GM23248 (cell line): ENCODE results near the gene MBNL3. TPM values are rescaled to one million over a fixed set of nuclear protein-coding genes. Genes with fewer than 3 reads are reported as not detected.

Experiments
- DNase-seq: peaks from one replicate; pipeline ENCODE4 v3.0.0-alpha.2; 2015
- H2AFZ ChIP-seq: fragments of 200-600 bp; sonication (generic); 2 replicates; pipeline ENCODE4 v1.6.1; 2016; ENCODE audit warnings: antibody characterized with exemption
- H3F3A ChIP-seq: fragments of 200-600 bp; sonication (generic); 2 replicates; pipeline ENCODE4 v1.6.1; 2016; ENCODE audit warnings: mild to moderate bottlenecking, antibody characterized with exemption, mixed run types; ENCODE audit not compliant: insufficient read depth
- H3K27ac ChIP-seq: fragments of 200-600 bp; sonication (generic); 2 replicates; pipeline ENCODE4 v1.5.1; 2016; ENCODE audit warnings: mild to moderate bottlenecking
- H3K27me3 ChIP-seq: fragments of 200-600 bp; sonication (generic); replicated peaks from 2 replicates; pipeline ENCODE4 v1.6.1; 2016; ENCODE audit warnings: mild to moderate bottlenecking; ENCODE audit not compliant: insufficient read depth
- H3K36me3 ChIP-seq: fragments of 200-600 bp; sonication (generic); 2 replicates; pipeline ENCODE4 v1.6.1; 2016; ENCODE audit warnings: low read depth, mild to moderate bottlenecking
- H3K4me1 ChIP-seq: fragments of 200-600 bp; sonication (generic); 2 replicates; pipeline ENCODE4 v1.6.1; 2016; ENCODE audit warnings: mild to moderate bottlenecking; ENCODE audit not compliant: insufficient read depth
- H3K4me2 ChIP-seq: fragments of 200-600 bp; sonication (generic); one replicate; pipeline ENCODE4 v1.6.1; 2016; ENCODE audit warnings: mild to moderate bottlenecking; ENCODE audit not compliant: unreplicated experiment
- H3K4me3 ChIP-seq: fragments of 200-600 bp; sonication (generic); 2 replicates; pipeline ENCODE4 v1.5.1; 2016; ENCODE audit warnings: mild to moderate bottlenecking
- H3K79me2 ChIP-seq: fragments of 200-600 bp; sonication (generic); 2 replicates; pipeline ENCODE4 v1.6.1; 2016; ENCODE audit warnings: mild to moderate bottlenecking; ENCODE audit not compliant: insufficient read depth
- H3K9ac ChIP-seq: fragments of 200-600 bp; sonication (generic); 2 replicates; pipeline ENCODE4 v1.6.1; 2016; ENCODE audit warnings: mild to moderate bottlenecking
- H3K9me2 ChIP-seq: fragments of 200-600 bp; sonication (generic); 2 replicates; pipeline ENCODE4 v1.6.1; 2016; ENCODE audit warnings: mixed run types, mild to moderate bottlenecking, moderate library complexity; ENCODE audit not compliant: insufficient read depth
- H3K9me3 ChIP-seq: fragments of 200-600 bp; sonication (generic); one replicate; pipeline ENCODE4 v1.6.1; 2017; ENCODE audit warnings: low read depth
- H4K20me1 ChIP-seq: fragments of 200-600 bp; sonication (generic); 2 replicates; pipeline ENCODE4 v1.6.0; 2016; ENCODE audit not compliant: insufficient read depth
- EZH2 ChIP-seq: fragments of 200-600 bp; sonication (generic); IDR thresholded peaks from 2 replicates; pipeline ENCODE4 v1.6.1; 2018; ENCODE audit warnings: antibody characterized with exemption, mild to moderate bottlenecking; ENCODE audit not compliant: insufficient read depth, poor library complexity, severe bottlenecking
- EZH2phosphoT487 ChIP-seq: fragments of 200-600 bp; sonication (generic); IDR thresholded peaks from 2 replicates; pipeline ENCODE4 v1.6.1; 2018; ENCODE audit warnings: antibody characterized with exemption, moderate library complexity, mild to moderate bottlenecking, low read depth; ENCODE audit not compliant: insufficient read depth
- WGBS, 2 experiments: methylation state at CpG; one replicate each; pipeline ENCODE4 v1.1.6; 2015 to 2017; ENCODE audit warnings: low lambda C conversion rate in 2 of 2, low coverage in 1 of 2; ENCODE audit errors: missing lambda C conversion rate in 2 of 2; 5-methylcytosine and 5-hydroxymethylcytosine counted together
- in situ Hi-C: fragments of 300-500 bp; cut with MboI; formaldehyde crosslinking; loops from 2 replicates; pipeline ENCODE4 v1.15.0; 2020
- polyA plus RNA-seq: library from polyadenylated mRNA; unstranded; fragments of >200 nt; fragmentation: Nextera tagmentation; extraction: Ambion mirVana; gene quantifications from 2 replicates; pipeline ENCODE4 v1.2.1, GENCODE V29; 2016
- total RNA-seq: library from RNA; depleted of rRNA; stranded (reverse); fragments of >200 nt; shearing (Covaris generic); gene quantifications from 2 replicates; pipeline ENCODE4 v1.2.3, GENCODE V29; 2014

MBNL3 gene
- total and polyA plus RNA-seq, 2 experiments from 2014 or later = 0.88 to 2.4 TPM

- no peaks in the 10 kb centered on the region for H3K9me3 ChIP-seq
- no peak for DNase-seq
- 82 to 83% methylated on average over 1 of the region's 1 CpG for WGBS, 2 experiments
- no peak overlapping the region for H2AFZ ChIP-seq
- no peak overlapping the region for H3K4me3 ChIP-seq
- H4K20me1 ChIP-seq = no peaks in the 10 kb centered on the region
- no peak overlapping the region for H3K4me2 ChIP-seq
- TF ChIP-seq EZH2phosphoT487 (no peak), EZH2 (no peak)
- H3K27ac ChIP-seq = no peak overlapping the region
- H3K27me3 ChIP-seq = no peaks in the 10 kb centered on the region
- in situ Hi-C loops = no loop called here
- no peaks in the 10 kb centered on the region for H3K36me3 ChIP-seq
- H3K9ac ChIP-seq = no peak overlapping the region
- no peaks in the 10 kb centered on the region for H3K79me2 ChIP-seq
- no peaks in the 10 kb centered on the region for H3F3A ChIP-seq
- H3K9me2 ChIP-seq = no peaks in the 10 kb centered on the region
- no peaks in the 10 kb centered on the region for H3K4me1 ChIP-seq
Measured at GRCh38 chrX:132504417-132504816, 15.6 kb upstream of the MBNL3 start.

GRCh38 chrX:132501606-132502005 lies 12.8 kb upstream of the MBNL3 start:
- no peaks in the 10 kb centered on the region for H3K9me3 ChIP-seq
- no peak overlapping the region for H2AFZ ChIP-seq
- no peak overlapping the region for H3K4me2 ChIP-seq
- no peak overlapping the region for H3K4me3 ChIP-seq
- no peaks in the 10 kb centered on the region for H3F3A ChIP-seq
- no peaks in the 10 kb centered on the region for H3K9me2 ChIP-seq
- no peaks in the 10 kb centered on the region; the same call in 1 of the 2 replicates for H3K27me3 ChIP-seq
- no peak for TF ChIP-seq EZH2
- no peak for TF ChIP-seq EZH2phosphoT487
- in situ Hi-C loops = no loop called here
- no peak overlapping the region for H3K9ac ChIP-seq
- H3K36me3 ChIP-seq = no peaks in the 10 kb centered on the region
- no peaks in the 10 kb centered on the region for H3K4me1 ChIP-seq
- DNase-seq = no peak
- no peaks in the 10 kb centered on the region for H4K20me1 ChIP-seq
- H3K79me2 ChIP-seq = no peaks in the 10 kb centered on the region
- H3K27ac ChIP-seq = no peak overlapping the region
- WGBS, 2 experiments = 59 to 94% methylated on average over 2 of the region's 2 CpGs

GRCh38 chrX:132497432-132497831 lies 8.6 kb upstream of the MBNL3 start:
- Histone ChIP-seq H3F3A (no peaks in the 10 kb centered on the region), H2AFZ (no peak overlapping the region), H3K4me2 (no peak overlapping the region), H3K9ac (no peak overlapping the region), H3K4me1 (no peaks in the 10 kb centered on the region), H4K20me1 (no peaks in the 10 kb centered on the region), H3K9me3 (no peaks in the 10 kb centered on the region), H3K79me2 (no peaks in the 10 kb centered on the region), H3K36me3 (no peaks in the 10 kb centered on the region), H3K27me3 (no peaks in the 10 kb centered on the region; the same call in 1 of the 2 replicates), H3K9me2 (no peaks in the 10 kb centered on the region), H3K4me3 (no peak overlapping the region), H3K27ac (no peak overlapping the region)
- WGBS, 2 experiments = 62 to 64% methylated on average over 2 of the region's 2 CpGs
- TF ChIP-seq EZH2phosphoT487 = no peak
- TF ChIP-seq EZH2 = no peak
- DNase-seq = no peak
- in situ Hi-C loops = no loop called here

GRCh38 chrX:132493095-132493494 lies 4.3 kb upstream of the MBNL3 start:
- no peak for TF ChIP-seq EZH2
- TF ChIP-seq EZH2phosphoT487 = no peak
- H4K20me1 ChIP-seq = no peaks in the 10 kb centered on the region
- 79 to 80% methylated on average over 1 of the region's 1 CpG for WGBS, 2 experiments

GRCh38 chrX:132491191-132491590 lies 2.4 kb upstream of the MBNL3 start:
- H3K4me2 ChIP-seq = no peak overlapping the region
- no peak for DNase-seq
- 0 out of 2 replicates have a peak, but pooled peaks cover 4% of the 10 kb centered on the region for H3K4me1 ChIP-seq
- H3K36me3 ChIP-seq = no peaks in the 10 kb centered on the region
- no peaks in the 10 kb centered on the region for H3K9me3 ChIP-seq
- in situ Hi-C loops = no loop called here
- TF ChIP-seq EZH2phosphoT487 = no peak
- TF ChIP-seq EZH2 = no peak
- H3K27ac ChIP-seq = no peak overlapping the region
- 67 to 71% methylated on average over 3 of the region's 3 CpGs for WGBS, 2 experiments
- no peaks in the 10 kb centered on the region for H3K9me2 ChIP-seq
- no peak overlapping the region for H3K4me3 ChIP-seq
- no peak overlapping the region for H2AFZ ChIP-seq
- H3K27me3 ChIP-seq = 0 out of 2 replicates have a peak, but pooled peaks cover 8% of the 10 kb centered on the region
- H3K79me2 ChIP-seq = no peaks in the 10 kb centered on the region
- H3F3A ChIP-seq = no peaks in the 10 kb centered on the region
- no peaks in the 10 kb centered on the region for H4K20me1 ChIP-seq
- H3K9ac ChIP-seq = no peak overlapping the region

More at GRCh38 chrX:132493095-132493494, 4.3 kb upstream of the MBNL3 start:
- no peak overlapping the region for H3K27ac ChIP-seq
- no peaks in the 10 kb centered on the region for H3K36me3 ChIP-seq
- no peak for DNase-seq
- 0 out of 2 replicates have a peak, but pooled peaks cover under 1% of the 10 kb centered on the region for H3K4me1 ChIP-seq
- H3K79me2 ChIP-seq = no peaks in the 10 kb centered on the region
- no peak overlapping the region for H3K4me3 ChIP-seq
- H3K4me2 ChIP-seq = no peak overlapping the region
- no peaks in the 10 kb centered on the region for H3K9me2 ChIP-seq
- in situ Hi-C loops = no loop called here
- no peak overlapping the region for H2AFZ ChIP-seq
- H3F3A ChIP-seq = no peaks in the 10 kb centered on the region
- no peak overlapping the region for H3K9ac ChIP-seq
- H3K9me3 ChIP-seq = no peaks in the 10 kb centered on the region
- H3K27me3 ChIP-seq = peaks cover 8% of the 10 kb centered on the region; the same call in 1 of the 2 replicates
